ENCODE results near the gene ANO3.

DNA sequence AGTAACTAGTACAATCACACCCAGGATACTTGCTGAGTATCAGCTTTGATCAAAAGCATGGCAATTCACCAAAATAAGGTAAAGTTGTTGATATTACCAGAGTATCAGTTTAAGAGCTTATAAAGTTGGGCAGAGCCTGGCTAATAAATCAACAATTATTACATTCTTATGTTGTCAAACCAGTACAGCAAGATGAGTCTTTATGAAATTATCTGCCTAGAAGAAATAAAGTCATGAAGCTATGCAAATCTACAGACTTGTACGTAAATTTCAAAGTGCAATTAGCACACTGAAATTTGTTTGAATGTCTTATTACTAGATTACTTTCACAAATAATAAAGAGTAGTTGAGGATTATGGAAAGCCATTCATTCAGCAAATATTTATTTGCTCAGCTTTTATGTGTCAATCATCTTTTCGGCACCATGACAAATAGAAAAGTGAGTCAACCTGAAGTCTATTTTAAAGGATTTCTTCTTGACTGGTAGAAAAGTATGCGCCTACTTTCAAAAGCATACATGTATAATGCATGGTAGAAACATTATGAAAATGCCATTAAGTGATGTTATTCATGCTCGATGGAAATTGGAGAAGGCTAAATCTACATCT lies 5.0 kb upstream of the ANO3 start:
- TF ChIP-seq, protein P1, sequence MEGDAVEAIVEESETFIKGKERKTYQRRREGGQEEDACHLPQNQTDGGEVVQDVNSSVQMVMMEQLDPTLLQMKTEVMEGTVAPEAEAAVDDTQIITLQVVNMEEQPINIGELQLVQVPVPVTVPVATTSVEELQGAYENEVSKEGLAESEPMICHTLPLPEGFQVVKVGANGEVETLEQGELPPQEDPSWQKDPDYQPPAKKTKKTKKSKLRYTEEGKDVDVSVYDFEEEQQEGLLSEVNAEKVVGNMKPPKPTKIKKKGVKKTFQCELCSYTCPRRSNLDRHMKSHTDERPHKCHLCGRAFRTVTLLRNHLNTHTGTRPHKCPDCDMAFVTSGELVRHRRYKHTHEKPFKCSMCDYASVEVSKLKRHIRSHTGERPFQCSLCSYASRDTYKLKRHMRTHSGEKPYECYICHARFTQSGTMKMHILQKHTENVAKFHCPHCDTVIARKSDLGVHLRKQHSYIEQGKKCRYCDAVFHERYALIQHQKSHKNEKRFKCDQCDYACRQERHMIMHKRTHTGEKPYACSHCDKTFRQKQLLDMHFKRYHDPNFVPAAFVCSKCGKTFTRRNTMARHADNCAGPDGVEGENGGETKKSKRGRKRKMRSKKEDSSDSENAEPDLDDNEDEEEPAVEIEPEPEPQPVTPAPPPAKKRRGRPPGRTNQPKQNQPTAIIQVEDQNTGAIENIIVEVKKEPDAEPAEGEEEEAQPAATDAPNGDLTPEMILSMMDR (IDR thresholded peaks at IDR 0.05) = no peak
- TF ChIP-seq POLR2AphosphoS5 (IDR thresholded peaks at IDR 0.05) (no peak), POLR2A (IDR thresholded peaks at IDR 0.05) (no peak), EP300 (IDR thresholded peaks at IDR 0.05) (no peak)

Measured in stomach (tissue), 4 donors.